GM12801 (cell line): ENCODE results near the gene KDM4C.

Experiments
- CTCF ChIP-seq: IDR thresholded peaks from one replicate; pipeline ENCODE4 v1.5.1; 2011; ENCODE audit warnings: control low read depth; ENCODE audit not compliant: insufficient read length; ENCODE audit errors: extremely low read depth

Gene KDM4C

GRCh38 chr9:6758498-6759184 lies 868 bp downstream of the KDM4C start:
- TF ChIP-seq CTCF, result no peak

- TF ChIP-seq CTCF, result no peak
Measured at GRCh38 chr9:6759185-6759977, 1.6 kb downstream of the KDM4C start.

DNA sequence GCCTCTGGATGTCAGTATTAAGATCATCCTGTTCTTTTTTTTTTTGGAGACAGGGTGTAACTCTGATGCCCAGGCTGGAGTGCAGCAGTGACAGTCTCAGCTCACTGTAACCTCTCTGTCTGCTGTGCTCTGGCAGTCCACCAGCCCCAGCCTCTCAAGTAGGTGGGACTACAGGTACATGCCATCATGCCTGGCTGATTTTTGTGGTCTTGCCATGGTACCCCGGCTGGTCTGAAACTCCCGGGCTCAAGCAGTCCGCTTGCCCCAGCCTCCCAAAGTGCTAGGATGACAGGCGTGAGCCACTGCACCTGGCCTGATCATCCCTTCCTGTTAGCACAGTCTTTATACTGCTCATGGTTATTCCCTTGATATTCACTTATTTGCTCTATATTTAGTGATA lies 3.5 kb downstream of the KDM4C start:
- no peak for TF ChIP-seq CTCF

DNA sequence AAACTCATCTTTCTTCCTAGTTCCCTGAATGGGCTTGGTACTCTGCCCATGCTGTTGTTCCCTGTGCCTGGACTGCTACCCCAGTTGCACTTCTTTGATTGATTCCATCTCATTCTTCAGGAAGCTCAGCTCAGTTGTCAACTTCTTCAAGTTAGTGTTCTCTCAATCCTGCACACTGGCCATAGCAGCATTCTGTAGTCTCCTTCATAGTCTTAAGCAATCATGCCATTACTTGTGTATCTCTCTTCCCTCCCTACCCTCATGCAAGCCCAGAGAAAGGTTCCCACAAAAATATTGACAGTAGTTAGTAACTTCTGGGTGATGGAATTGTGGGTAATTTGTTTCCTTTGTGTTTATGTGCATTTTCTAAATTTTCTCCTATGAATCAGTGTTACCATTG lies 5.5 kb downstream of the KDM4C start:
- TF ChIP-seq CTCF, result no peak

DNA sequence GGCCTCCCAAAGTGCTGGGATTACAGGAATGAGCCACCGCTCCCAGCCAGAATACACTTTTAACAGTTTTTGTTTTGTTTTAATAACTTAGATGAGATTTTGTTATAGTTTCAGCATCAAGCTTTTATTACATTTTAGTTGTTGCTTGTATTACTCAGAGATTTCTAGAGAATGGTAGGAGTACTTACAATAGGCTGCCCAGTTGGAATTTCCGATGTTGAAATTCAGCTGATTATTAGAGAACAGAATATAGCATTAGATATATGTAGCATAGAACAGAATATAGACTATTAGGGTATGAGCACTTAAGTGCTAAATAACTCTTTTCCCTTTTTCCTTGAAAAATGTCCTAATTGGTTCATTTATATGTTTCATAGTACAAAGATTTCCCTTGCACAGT lies 6.2 kb downstream of the KDM4C start:
- no peak for TF ChIP-seq CTCF

- no peak for TF ChIP-seq CTCF
Measured at GRCh38 chr9:6764523-6764922, 6.8 kb downstream of the KDM4C start.

GRCh38 chr9:6764950-6765349 lies 7.2 kb downstream of the KDM4C start:
- no peak for TF ChIP-seq CTCF
